Adipose tissue (tissue), 3 donors: ENCODE data around the gene KRT1. TPM values are rescaled to one million over a fixed set of nuclear protein-coding genes. Genes with fewer than 3 reads are reported as not detected.

Source experiments
- H3K27ac ChIP-seq: one replicate; pipeline ENCODE4 v1.5.1; 2013; ENCODE audit warnings: low read depth, low read length
- WGBS, 3 donors: extraction: QIAGEN DNeasy Blood & Tissue Kit; methylation state at CpG; one replicate each; pipeline ENCODE4 v1.1.7; 2013; 5-methylcytosine and 5-hydroxymethylcytosine counted together
- polyA plus RNA-seq, 3 donors: library from polyadenylated mRNA; stranded (reverse); fragments of 200-250 nt; gene quantifications; one replicate each; pipeline ENCODE4 v1.2.3, GENCODE V29; 2013
- donor health status: healthy with polysubstance abuse.
- donor health status: Bipolar disorder and iron deficiency.
- donor health status: healthy.

KRT1 gene
- polyA plus RNA-seq, 3 donors, result not detected

DNA sequence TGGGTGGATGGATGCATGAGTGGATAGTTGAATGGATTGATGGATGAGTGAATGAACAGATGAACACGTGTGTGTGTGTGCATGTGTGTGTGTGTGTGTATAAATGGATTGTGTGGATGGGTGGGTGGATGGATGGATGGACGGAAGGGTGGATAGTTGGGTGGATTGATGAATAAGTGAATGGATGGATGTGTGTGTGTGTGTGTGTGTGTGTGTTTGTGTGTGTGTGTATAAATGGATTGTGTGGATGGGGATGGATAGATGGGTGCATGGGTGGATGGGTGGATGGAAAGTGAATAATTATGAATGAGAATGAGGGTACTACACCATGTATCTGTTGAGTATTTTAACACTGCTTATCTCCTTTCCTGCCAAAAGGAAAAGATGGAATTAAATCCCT, 22.1 kb upstream of the KRT1 start:
- H3K27ac ChIP-seq, result no peak overlapping the region
- WGBS, 3 donors, result 81 to 86% (median 84%) methylated on average over 2 of the region's 2 CpGs

DNA sequence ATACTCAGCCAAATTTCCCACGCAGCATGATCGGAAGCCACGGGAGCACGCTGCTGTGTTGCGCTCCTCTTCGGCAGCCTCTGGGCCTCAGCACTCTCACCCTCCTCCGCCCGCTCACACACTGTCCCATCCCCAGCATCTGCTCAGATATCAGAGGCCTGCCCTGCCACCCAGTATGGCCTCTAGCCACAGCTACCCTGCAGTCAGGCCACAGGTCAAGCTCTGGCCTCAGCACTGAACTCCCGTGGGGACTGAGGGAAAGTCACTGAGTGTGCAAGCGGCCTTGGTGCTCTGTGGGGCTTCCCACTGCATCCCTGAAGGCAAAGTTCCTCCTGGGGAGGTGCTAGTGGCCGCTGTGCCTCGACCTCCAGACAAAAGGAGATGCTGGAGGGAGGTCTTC, 21.1 kb upstream of the KRT1 start:
- WGBS, 3 donors, result 80 to 85% (median 85%) methylated on average over 12 of the region's 12 CpGs
- H3K27ac ChIP-seq, result no peak overlapping the region

DNA sequence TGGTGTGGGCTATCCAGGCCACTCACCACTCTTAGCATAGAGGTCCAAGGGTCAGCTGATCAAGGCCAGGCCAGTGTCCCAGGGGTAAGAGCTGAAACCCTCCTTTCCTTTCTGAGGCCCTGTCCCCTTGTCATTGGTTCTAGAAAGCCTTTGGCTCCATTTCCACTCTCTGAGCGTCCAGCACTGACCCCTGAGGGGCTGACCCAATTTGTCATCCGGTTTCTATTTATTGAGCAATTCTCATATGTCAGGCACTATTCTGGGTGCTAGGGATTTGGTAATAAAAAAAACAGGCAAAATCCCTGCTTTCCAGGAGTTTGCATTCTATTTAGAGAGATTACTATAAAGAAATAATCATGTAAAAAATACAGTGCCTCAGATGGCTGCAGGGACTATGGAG, 19.8 kb upstream of the KRT1 start:
- no peak overlapping the region for H3K27ac ChIP-seq
- 48 to 60% (median 57%) methylated on average over 2 of the region's 2 CpGs for WGBS, 3 donors

DNA sequence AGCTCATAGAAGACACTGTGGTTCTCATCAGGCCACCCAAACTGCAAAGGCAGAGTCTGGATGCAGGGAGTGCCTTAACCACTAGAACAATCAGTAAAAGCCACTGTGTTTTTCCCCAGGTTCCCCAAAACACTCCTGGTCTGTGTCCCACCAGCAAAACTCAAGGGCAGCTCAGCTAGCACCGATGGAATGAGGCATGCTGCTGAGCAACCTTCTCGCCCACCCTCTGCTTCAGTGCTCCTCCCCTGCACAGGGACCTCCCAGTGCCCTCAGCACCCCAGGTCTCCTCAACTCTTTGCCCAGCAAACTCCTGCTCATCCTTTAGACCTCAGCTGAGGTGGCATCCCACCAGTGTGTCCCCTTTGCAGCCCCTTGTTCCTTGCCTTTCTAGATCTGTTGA, 19.2 kb upstream of the KRT1 start:
- 66 to 87% (median 82%) methylated on average over 2 of the region's 2 CpGs for WGBS, 3 donors
- H3K27ac ChIP-seq, result no peak overlapping the region

DNA sequence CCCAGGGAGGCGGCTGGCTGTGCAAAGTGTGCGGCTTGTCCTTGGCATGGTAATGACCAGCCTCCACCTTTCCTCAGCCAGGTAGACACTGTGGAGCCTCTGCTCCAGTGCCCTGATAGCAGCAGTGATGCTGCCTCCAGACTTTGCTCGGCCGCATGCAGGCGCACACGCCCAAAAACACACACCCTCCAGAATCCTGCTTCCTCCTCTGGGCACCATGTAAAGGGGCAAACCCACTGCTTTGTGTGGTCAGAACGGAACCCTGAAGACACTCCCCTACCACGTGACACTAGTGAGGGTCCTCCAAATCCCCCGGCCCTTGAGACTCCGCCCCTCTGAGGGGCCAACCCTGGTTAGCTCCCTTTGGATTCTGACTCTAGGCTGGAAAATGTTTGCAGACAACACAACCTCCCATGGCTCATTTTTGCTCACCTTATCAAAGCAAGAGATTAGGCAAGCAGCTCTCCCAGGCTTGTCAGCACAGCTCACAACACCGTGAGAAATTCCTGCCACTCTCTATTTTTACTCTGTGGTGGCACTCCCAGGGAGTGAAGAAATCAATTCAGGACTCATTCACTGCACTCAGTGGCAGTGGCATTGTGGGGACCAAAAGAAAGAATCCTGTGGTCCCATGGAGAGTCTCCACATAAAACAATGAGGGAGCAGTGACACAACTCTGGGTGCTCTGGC, 18.6 kb upstream of the KRT1 start:
- 36 to 66% (median 58%) methylated on average over 11 of the region's 11 CpGs for WGBS, 3 donors

DNA sequence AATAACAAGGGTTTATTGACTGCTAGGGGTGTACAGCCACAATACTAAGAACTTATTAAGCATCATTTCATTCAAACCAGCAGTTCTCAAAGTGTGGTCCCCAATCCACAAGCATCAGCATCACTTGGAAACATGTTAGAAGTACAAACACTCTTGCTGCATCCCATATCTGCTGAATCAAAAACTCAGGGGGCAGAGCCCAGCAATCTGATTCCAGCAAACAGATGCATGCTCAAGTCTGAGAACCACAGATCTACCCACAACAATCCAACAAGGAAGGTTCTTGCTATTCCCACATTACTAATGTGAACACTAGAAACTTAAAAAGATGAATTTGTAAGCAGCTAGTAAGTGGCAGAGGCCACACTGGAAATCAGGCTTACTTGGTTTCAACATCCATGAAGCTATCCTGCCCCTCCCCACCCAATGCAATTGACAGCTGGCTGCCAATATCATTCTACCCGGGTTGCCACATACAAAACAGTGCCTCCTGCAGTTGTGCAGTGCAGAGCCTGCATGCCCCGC, 16.9 kb upstream of the KRT1 start:
- H3K27ac ChIP-seq, result no peak overlapping the region
- WGBS, 3 donors, result 55 to 73% (median 70%) methylated on average over 2 of the region's 2 CpGs

More for the DNA sequence above, 18.6 kb upstream of the KRT1 start:
- H3K27ac ChIP-seq, result no peak overlapping the region

DNA sequence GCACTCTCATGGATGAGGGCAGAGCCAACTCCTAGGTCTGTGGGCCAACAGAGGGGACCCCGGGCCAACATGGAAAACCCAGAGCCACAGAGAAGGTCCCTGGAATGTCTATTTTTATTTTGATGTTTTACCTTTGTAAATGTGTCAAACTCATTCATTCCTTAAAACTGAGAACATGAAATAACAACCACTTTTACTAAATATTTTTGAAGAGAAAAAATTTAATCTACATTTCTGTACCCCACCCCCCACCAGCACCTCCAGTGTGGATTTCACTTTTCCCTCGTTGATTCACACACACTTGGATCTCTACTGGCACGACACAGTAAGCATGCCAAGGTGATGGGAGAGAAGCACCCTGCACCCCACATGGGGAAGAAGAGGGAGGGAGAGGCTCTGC, 16.4 kb upstream of the KRT1 start:
- no peak overlapping the region for H3K27ac ChIP-seq
- 52 to 68% (median 66%) methylated on average over 3 of the region's 3 CpGs for WGBS, 3 donors

DNA sequence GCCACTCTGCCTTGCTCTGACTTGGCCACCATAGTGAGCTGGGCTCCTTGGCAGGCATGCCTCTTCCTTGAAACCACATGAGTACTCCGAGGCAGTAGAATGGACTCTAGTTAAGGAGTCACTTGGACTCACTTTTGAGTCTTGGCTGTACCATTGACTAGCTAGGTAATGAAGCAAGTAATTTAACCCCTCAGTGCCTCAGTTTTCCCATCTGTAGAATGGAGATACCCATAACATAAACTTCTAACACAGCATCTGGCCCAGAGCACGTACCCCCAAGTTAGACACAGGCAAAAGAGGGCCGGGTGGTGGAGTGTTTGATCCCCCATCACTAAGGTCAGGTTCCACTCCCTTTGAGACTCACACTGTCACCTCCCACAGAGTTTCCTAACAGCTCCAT, 14.8 kb upstream of the KRT1 start:
- WGBS, 3 donors, result 64 to 89% (median 86%) methylated on average over 3 of the region's 3 CpGs
- H3K27ac ChIP-seq, result no peak overlapping the region

DNA sequence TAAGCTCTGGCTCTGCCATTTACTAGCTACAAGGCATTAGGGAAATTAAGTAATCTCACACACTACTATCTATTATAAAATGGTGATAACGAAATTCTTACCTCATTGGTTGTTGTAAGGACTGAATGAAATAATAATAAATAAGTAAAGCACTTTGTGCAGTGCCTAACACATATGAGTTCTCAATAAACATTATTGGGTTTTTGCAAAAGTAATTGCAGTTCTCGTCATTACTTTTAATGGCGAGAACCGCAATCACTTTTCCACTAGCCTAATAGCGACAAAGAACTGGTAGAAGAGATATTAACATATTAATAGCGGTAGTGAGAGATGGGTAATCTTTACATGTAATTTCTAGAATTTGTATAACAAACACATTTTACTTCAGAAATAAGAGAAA, 13.9 kb upstream of the KRT1 start:
- WGBS, 3 donors, result 83 to 92% (median 84%) methylated on average over 6 of the region's 6 CpGs

DNA sequence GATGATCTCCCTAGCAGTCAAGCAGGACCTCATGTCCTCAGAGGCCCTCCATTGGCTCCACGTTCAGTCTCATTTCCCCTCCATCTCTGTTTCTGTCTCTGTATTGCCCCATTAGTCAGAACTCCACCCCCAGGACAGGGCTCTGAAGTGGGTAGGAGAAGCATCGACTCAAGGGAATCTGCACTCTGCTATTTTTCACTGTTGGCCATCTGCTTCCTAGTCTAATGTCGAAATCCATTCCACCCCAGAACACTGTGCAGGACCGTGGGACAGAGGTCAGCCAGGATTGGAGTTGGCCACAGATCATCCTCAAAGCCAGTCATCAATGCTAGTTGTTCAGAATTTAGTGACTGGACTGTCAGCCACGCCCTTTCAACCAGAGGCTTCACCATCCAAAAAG, 13.1 kb upstream of the KRT1 start:
- WGBS, 3 donors, result 52 to 58% (median 56%) methylated on average over 5 of the region's 5 CpGs

More for the DNA sequence above, 13.9 kb upstream of the KRT1 start:
- H3K27ac ChIP-seq, result no peak overlapping the region

DNA sequence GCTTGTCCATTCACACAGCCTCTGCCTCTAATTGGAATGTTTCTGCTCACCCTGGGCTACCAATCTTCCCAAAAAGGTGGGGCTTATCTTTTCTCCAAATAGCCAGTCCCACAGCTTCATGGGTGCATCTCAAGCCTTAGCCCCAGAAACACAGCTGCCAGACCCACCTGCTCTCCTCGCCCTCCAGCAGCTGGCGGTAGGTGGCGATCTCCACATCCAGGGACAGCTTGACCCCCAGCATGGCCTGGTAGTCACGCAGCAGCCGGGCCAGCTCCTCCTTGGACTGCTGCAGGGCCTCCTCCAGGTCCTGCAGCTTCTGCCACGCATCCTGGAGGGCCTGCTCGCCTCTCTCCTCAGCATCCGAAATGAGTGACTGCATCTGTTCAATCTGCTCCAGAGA, 12.0 kb upstream of the KRT1 start:
- no peak overlapping the region for H3K27ac ChIP-seq
- 65 to 84% (median 76%) methylated on average over 8 of the region's 8 CpGs for WGBS, 3 donors

More for the DNA sequence above, 13.1 kb upstream of the KRT1 start:
- no peak overlapping the region for H3K27ac ChIP-seq

DNA sequence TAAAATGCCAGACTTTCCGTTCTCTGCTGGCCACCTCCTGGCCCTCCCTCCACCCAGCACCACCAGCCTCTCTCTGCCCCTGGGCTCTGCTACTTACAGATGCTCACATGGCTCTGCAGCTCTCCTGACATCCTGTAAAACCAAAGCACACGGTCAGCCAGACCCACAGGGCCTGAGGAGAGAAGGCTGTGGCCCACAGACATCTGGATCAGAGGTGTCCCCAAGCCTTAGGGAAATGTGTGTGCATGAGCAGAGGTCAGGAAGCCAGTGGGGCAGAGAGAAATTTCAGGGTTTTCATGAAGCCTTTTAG, 11.6 kb upstream of the KRT1 start:
- WGBS, 3 donors, result 55 to 62% (median 60%) methylated on average over 2 of the region's 2 CpGs
- H3K27ac ChIP-seq, result no peak overlapping the region

DNA sequence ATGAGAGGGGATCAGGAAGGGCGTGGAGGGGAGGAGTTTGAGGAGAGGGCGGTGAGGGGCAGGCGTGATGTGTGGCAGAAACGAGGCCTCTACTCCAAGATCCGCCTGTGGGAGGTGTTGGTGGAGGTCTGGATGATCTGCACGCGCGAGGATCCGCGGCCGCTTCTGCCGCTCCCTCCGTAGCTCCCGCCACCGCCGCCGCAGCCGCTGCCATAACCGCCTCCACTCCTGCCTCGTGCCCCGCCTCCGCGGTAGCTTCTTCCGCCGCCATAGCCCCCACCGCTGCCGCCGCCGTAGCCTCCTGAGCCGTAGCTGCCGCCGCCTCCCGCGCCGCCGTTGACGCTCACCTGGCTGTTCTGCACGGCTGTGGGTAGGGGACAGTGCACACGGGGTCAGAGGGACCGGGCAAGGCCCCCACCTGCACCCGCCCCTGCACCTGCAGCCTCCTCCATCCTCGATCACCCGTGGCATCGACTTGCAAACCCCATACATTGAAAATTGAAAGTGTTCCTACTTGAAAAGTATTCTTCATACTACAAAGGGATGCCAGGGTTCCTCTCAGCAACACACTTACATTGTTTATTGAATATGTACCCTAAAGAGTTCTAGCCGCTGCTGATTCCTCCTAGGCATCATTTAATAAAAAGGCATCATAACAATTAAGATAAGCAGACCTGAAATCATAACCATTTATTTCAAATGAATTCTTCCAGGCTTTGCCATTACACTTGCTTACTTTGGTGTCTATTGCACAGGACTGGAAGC, 11.1 kb upstream of the KRT1 start:
- 4 to 5% (median 5%) methylated on average over 38 to 45 of the region's 45 CpGs for WGBS, 3 donors
- H3K27ac ChIP-seq, result no peak overlapping the region

DNA sequence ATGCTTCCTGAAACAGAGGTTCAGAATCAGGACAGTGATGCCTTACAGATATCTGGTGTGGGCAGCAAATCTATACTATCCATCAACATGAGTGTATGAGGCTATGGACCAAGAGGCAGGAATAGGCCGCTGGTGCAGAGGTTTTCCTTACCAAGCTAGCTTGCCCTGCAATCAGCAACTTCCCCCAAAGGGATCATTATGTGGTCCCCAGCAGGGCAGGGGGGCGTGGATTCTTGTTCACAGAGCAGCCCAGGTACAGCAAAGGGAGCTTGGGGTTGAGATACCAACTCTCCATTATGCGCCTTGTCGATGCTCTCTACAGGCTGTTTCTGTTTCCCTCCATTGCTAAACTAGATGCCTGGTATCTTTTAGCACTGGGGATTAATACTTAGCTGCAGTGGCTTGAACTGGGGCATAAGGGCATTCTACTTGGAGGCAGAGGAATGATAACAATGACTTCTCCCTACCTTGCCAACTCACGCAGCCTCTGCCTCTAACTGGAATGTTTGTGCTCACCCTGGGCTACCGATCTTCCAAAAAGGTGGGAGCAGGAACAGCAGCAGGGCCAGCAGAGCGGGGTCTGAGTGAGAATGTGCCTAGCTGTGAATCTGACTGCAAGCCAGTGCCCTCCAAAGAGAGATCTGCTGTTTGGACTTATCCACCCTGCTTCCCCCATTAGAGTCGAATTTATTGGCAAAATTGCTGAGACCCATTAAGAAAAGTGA, 10.3 kb upstream of the KRT1 start:
- no peak overlapping the region for H3K27ac ChIP-seq
- WGBS, 3 donors, result 54 to 72% (median 65%) methylated on average over 8 of the region's 8 CpGs

DNA sequence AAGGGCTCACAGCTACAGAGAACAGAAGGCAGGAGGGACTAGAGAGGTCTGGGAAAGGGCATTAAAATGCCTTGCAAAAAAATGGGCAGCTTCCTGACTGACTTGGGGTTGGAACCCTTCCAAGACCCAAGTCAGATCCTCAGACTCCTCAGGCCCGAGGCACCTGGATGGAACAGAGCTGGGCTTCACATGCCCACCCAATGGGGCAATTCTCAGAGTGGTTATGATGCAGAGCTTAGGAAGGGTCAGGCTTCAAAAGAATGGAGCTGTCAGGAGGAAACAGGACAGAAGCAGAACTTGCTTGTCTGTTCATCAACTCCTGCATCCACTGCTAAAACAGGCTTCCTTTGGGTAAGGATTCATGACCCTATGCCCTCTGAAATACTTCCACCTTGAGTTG, 9.7 kb upstream of the KRT1 start:
- WGBS, 3 donors, result 75 to 85% (median 78%) methylated on average over 1 of the region's 1 CpG
- no peak overlapping the region for H3K27ac ChIP-seq

DNA sequence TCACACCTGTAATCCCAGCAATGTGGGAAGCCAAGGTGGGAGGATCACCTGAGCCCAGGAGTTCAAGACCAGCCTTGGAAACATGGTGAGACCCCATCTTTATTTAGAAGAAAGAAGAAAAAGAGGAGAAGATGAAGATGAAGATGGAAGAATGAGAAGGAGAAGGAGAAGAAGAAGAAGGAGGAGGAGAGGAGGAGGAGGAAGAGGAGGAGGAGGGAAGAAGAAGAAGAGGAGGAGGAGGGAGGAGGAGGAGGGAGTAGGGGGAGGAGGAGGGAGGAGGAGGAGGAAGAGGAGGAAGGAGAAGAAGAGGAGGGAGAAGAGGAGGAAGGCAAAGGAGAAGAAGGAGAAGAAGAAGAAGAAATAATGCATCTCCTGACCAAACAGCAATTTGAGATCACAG, 9.0 kb upstream of the KRT1 start:
- no peak overlapping the region for H3K27ac ChIP-seq

DNA sequence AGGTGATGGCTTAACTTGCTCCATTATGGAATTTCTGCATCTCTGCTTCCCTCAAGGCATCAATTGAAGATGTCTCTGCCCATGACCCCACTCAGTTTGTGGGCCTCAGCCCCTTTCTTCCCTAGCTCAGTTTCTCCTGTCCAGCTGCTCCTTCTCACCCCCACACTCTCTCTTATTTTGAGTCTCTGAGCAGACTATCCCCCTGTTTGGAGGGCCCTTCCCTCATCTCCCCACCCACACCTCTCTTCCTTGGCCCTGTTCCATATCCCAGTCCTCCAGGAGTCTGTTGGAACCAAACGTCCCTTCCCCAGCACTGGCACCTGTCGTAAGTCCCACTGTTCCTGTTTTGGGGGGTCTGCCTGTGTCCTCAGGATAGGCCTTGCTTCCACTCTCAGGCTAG, 8.3 kb upstream of the KRT1 start:
- no peak overlapping the region for H3K27ac ChIP-seq
- WGBS, 3 donors, result 66 to 75% (median 68%) methylated on average over 2 of the region's 2 CpGs

DNA sequence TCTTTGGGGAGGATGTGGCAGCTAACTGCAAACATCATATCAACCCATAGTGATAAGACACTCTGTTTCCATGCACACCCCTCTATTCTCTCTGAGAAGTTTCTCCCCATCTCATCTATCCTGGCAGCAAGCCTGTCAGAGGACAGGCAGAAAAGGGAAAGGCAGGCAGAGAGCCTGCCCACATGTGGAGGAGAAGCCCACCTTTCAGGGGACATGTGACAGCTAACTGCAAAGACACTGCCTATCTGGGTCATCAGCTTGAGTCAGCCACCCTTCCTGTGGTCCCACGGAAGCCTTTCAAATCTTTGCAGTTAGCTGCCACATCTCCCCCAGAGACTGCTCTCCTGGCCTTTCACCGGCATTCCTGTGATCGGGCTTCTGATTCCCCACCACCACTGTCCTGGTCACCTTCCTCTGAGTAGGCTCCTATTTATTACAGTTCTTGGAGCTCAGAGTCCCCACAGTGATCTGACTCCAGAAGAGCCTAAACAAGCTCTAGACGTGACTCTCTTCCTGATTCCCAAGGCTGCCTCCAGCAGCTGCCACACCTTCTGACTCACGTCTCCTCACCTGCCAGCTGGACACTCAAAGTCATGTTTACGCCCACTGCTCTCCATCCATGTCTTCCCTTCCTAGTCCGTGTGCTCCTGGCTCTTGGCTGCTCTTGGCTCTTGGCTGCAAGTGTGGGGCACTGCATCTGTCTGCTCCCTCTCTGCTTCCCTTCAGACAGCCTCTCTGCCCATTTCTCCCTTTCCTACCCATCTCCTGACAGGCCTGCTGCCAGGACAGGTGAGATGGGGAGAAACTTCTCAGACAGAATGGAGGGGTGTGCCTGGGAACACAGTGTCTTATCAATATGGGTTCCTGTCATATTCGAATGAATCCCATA, 7.5 kb upstream of the KRT1 start:
- H3K27ac ChIP-seq, result no peak overlapping the region
- WGBS, 3 donors, result 64 to 81% (median 74%) methylated on average over 8 of the region's 8 CpGs
